ENCODE data around the gene ARPC3. TPM values are rescaled to one million over a fixed set of nuclear protein-coding genes. Genes with fewer than 3 reads are reported as not detected.

ARPC3 gene
- total and polyA plus RNA-seq, 9 of the 15 experiments (the other 6 are each of a cell fraction or from before 2014, with no cell fraction given), result 74.2 to 575 (median 345) TPM

GRCh38 chr12:110421159-110421661 lies 28.9 kb downstream of the ARPC3 start (continued):
- TF ChIP-seq ZBTB33 (CRISPR knock-in tag; IDR thresholded peaks at IDR 0.05), result no peak
- no peak for TF ChIP-seq SNAPC5 (CRISPR knock-in tag; IDR thresholded peaks at IDR 0.05)
- no peak for TF ChIP-seq ZNF449 (CRISPR knock-in tag; IDR thresholded peaks at IDR 0.05)
- TF ChIP-seq SMARCC2 (IDR thresholded peaks at IDR 0.05; ENCODE audit: low read depth), result peak; percentile 51; the same call in 1 of the 2 replicates
- peak; percentile 54 for TF ChIP-seq HDAC3 (IDR thresholded peaks at IDR 0.05; ENCODE audit: borderline replicate concordance, partially characterized antibody)
- TF ChIP-seq ZNF395 (CRISPR knock-in tag; IDR thresholded peaks at IDR 0.05), result no peak
- peak; percentile 29; the same call in 1 of the 2 replicates for TF ChIP-seq FOSL1 (tag; conservative IDR thresholded peaks at IDR 0.05)
- TF ChIP-seq CBFA2T2 (conservative IDR thresholded peaks at IDR 0.05), result peak; percentile 85
- TF ChIP-seq ETS1 (conservative IDR thresholded peaks at IDR 0.05; ENCODE audit: control insufficient read depth, low read depth, low read length), result no peak
- peak; percentile 80 for TF ChIP-seq MTA2 (IDR thresholded peaks at IDR 0.05; ENCODE audit: low read depth)
- no peak for TF ChIP-seq HIVEP1 (CRISPR knock-in tag; IDR thresholded peaks at IDR 0.05)
- TF ChIP-seq ZNF232 (CRISPR knock-in tag; IDR thresholded peaks at IDR 0.05), result no peak
- no peak for TF ChIP-seq MEF2A (IDR thresholded peaks at IDR 0.05; ENCODE audit: control insufficient read depth, low read depth, low read length)
- TF ChIP-seq NFYB (IDR thresholded peaks at IDR 0.05; ENCODE audit: extremely low read depth, insufficient read length), result no peak
- no peak for TF ChIP-seq ZBTB26 (CRISPR knock-in tag; IDR thresholded peaks at IDR 0.05)
- TF ChIP-seq ZEB2 (IDR thresholded peaks at IDR 0.05), result peak; percentile 83
- no peak for TF ChIP-seq ZNF217 (CRISPR knock-in tag; IDR thresholded peaks at IDR 0.05)
- TF ChIP-seq CREM (IDR thresholded peaks at IDR 0.05; ENCODE audit: low read depth), result peak; percentile 22; the same call in 1 of the 2 replicates
